Vagina (tissue), 2 donors: ENCODE measurements around the gene SNED1.

Experiments
- POLR2A ChIP-seq, 2 donors: fragments of 450-650 bp; IDR thresholded peaks; one replicate each; pipeline ENCODE4 v1.6.1; 2017; ENCODE audit warnings: antibody characterized with exemption in 2 of 2, mild to moderate bottlenecking in 2 of 2, moderate library complexity in 2 of 2
- TF ChIP-seq, protein P1 (sequence below), 3 experiments: fragments of 450-650 bp in 2 of 3; fragments of 200-600 bp in 1 of 3; sonication (generic) in 1 of 3; IDR thresholded peaks; one replicate each; pipeline ENCODE4 v1.5.1; 2017 to 2019; ENCODE audit warnings: antibody characterized with exemption in 3 of 3, mild to moderate bottlenecking in 2 of 3, moderate library complexity in 2 of 3

DNA sequence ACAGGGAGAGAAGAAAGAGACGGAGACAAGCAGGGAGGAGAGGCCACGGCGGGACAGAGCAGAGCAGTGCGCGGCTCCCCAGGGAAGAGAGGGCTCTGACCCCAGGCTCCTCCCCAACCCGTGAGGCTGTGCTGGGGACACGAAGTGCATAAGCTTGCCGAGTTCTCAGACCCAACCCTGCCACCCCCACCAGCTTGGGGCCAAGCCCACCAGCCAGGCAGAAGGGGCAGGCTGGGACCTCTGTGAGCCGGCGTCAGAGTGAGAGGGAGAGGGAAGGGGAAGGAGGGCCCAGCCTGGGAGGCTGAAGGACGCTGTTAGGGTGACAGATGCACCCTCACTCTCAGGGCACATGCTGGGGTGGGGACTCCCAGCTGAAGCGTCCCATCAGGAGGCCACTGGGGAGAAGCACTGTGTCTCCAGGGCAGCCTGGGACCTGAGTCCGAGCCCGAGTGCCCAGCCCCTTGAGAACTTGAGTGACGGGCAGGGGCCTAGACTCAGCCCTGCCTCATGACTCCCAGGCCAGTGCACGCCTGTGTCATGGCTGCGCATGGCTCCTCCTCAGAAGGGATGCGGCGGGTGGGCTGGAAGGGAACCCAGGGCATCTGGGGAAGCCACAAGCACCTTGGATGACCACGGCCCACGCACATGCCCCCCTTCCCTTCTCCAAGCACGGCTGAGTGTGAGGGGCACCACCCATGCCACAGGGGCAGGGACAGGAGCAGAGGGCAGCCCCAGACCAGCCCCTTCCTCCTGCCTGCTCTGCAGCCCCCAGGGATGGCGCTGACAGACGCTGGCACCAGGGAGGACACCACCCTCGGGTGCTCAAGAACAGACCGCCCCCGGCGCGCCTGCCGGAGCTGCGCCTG, 72.6 kb downstream of the SNED1 start:
- TF ChIP-seq, protein P1, sequence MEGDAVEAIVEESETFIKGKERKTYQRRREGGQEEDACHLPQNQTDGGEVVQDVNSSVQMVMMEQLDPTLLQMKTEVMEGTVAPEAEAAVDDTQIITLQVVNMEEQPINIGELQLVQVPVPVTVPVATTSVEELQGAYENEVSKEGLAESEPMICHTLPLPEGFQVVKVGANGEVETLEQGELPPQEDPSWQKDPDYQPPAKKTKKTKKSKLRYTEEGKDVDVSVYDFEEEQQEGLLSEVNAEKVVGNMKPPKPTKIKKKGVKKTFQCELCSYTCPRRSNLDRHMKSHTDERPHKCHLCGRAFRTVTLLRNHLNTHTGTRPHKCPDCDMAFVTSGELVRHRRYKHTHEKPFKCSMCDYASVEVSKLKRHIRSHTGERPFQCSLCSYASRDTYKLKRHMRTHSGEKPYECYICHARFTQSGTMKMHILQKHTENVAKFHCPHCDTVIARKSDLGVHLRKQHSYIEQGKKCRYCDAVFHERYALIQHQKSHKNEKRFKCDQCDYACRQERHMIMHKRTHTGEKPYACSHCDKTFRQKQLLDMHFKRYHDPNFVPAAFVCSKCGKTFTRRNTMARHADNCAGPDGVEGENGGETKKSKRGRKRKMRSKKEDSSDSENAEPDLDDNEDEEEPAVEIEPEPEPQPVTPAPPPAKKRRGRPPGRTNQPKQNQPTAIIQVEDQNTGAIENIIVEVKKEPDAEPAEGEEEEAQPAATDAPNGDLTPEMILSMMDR (IDR thresholded peaks at IDR 0.05), result no peak
- TF ChIP-seq POLR2A (IDR thresholded peaks at IDR 0.05), result no peak
